Adrenal gland (tissue), 12 donors: ENCODE results near the gene ARFGAP3. TPM values are rescaled to one million over a fixed set of nuclear protein-coding genes. Genes with fewer than 3 reads are reported as not detected.

Source experiments
- DNase-seq, 7 donors: peaks; one replicate each; pipeline ENCODE4 v3.0.0-alpha.2; 2019 to 2020
- H3K27ac ChIP-seq, 5 donors: fragments of 200-600 bp; sonication (generic) in 4 of 5; 1 replicate in 3 of 5; 2 replicates in 2 of 5; pipeline versions ENCODE4 v1.5.1 to v1.8.0; 2016 to 2020; ENCODE audit warnings: mild to moderate bottlenecking in 1 of 5
- H3K27me3 ChIP-seq: fragments of 200-600 bp; 2 replicates; pipeline ENCODE4 v1.8.0; 2021
- H3K36me3 ChIP-seq, 2 donors: fragments of 200-600 bp; replicated peaks in 1 of 2; 1 replicate in 1 of 2; 2 replicates in 1 of 2; pipeline versions ENCODE4 v1.5.1 to v1.8.0; 2018 to 2022
- H3K4me1 ChIP-seq, 2 donors: fragments of 200-600 bp; replicated peaks in 1 of 2; 1 replicate in 1 of 2; 2 replicates in 1 of 2; pipeline versions ENCODE4 v1.5.1 to v1.8.0; 2018 to 2021
- H3K4me3 ChIP-seq, 4 donors: fragments of 200-600 bp; sonication (generic) in 3 of 4; one replicate each; pipeline ENCODE4 v1.5.1; 2016 to 2018
- H3K9me3 ChIP-seq, 3 donors: fragments of 200-600 bp; sonication (generic) in 1 of 3; replicated peaks in 1 of 3; 1 replicate in 2 of 3; 2 replicates in 1 of 3; pipeline versions ENCODE4 v1.5.1 to v1.8.0; 2016 to 2021
- POLR2A ChIP-seq, 2 donors: fragments of 450-650 bp; IDR thresholded peaks; one replicate each; pipeline ENCODE4 v1.6.1; 2017; ENCODE audit warnings: antibody characterized with exemption in 2 of 2, mild to moderate bottlenecking in 2 of 2, moderate library complexity in 1 of 2
- WGBS, 4 donors: extraction: QIAGEN DNeasy Blood & Tissue Kit in 2 of 4; methylation state at CpG; one replicate each; pipeline versions ENCODE4 v1.1.5 to v1.1.7; 2013 to 2017; 5-methylcytosine and 5-hydroxymethylcytosine counted together
- intact Hi-C, 2 donors: fragments of 100-400 bp; cut with DNase I; formaldehyde crosslinking; loops; one replicate each; pipeline versions ENCODE4 v1.14.1 to v1.15.0; 2022 to 2023
- polyA plus RNA-seq, 3 donors: library from polyadenylated mRNA; stranded (reverse); fragments of 200-250 nt in 2 of 3; fragments of 350-450 nt in 1 of 3; fragmentation: Illumina TruSeq in 1 of 3; extraction: RNeasy Lipid Tissue Mini Kit (QIAGEN cat#74804) in 1 of 3; gene quantifications; one replicate each; pipeline ENCODE4 v1.2.3, GENCODE V29; 2013 to 2014
- total RNA-seq, 9 donors: library from RNA; depleted of rRNA in 4 of 9; stranded (reverse); fragments of >200 nt in 4 of 9; fragments of 120-200 nt in 1 of 9; fragmentation: NEBNext Ultra II Directional in 1 of 9; extraction: Animal tissue kit (Norgen Biotek cat#: 25700) in 1 of 9; gene quantifications; one replicate each; pipeline versions ENCODE4 v1.1.0 to v1.2.4, GENCODE V29; 2013 to 2023
- TF ChIP-seq, protein P1 (sequence below), 6 experiments: fragments of 450-650 bp in 4 of 6; fragments of 200-600 bp in 2 of 6; sonication (generic) in 1 of 6; IDR thresholded peaks; 1 replicate in 5 of 6; 2 replicates in 1 of 6; pipeline versions ENCODE4 v1.5.1 to v1.8.0; 2016 to 2021; ENCODE audit warnings: antibody characterized with exemption in 6 of 6, mild to moderate bottlenecking in 2 of 6, moderate library complexity in 1 of 6
- donor health status: healthy with polysubstance abuse.
- donor health status: Bipolar disorder and iron deficiency.
- donor health status: DM: yes; HTN: yes; CAD: no.
- donor health status: DM: no; HTN: no; CAD: no.
- donor health status: DM: no; HTN: no; CAD: no.
- donor health status: DM: yes; HTN: yes; CAD: no.

ARFGAP3 gene
- total and polyA plus RNA-seq, 12 donors, result 48.7 to 268 (median 118) TPM

DNA sequence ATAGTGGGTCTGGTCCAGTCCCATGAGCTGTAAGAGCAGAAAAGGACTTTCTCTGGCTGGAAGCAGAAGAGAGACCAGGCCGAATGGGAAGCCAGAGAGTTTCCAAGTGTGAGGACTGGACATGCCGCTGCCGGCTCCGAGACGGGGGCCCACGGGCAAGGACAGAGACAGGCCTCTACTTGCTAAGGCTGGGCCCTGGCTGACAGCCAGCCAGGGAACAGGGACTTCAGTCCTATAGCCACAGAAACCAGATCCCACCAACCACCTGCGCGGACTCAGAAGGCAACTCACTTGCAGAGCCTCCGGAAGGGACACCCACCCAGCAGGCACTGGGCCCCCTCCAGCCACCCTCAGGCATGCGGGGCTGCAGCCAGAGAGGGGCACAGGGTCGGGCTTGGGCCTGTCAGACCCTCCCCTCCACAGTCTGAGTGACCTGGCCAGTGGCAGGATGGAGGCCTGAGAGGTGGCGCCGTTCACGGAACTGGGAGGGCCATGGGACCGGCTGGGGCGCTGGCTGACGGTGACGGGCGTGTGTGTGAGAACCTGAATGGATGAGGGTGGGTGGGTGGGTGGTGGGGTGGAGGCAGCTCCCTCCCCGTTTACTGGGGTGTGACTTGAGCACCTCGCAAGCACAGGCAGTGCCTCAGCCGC, 88.6 kb downstream of the ARFGAP3 start:
- intact Hi-C loops, result no loop called here
- H3K4me1 ChIP-seq, result peaks cover 13 to 18% of the 10 kb centered on the region in 2 donors
- no peaks in the 10 kb centered on the region for H3K36me3 ChIP-seq
- TF ChIP-seq, protein P1, sequence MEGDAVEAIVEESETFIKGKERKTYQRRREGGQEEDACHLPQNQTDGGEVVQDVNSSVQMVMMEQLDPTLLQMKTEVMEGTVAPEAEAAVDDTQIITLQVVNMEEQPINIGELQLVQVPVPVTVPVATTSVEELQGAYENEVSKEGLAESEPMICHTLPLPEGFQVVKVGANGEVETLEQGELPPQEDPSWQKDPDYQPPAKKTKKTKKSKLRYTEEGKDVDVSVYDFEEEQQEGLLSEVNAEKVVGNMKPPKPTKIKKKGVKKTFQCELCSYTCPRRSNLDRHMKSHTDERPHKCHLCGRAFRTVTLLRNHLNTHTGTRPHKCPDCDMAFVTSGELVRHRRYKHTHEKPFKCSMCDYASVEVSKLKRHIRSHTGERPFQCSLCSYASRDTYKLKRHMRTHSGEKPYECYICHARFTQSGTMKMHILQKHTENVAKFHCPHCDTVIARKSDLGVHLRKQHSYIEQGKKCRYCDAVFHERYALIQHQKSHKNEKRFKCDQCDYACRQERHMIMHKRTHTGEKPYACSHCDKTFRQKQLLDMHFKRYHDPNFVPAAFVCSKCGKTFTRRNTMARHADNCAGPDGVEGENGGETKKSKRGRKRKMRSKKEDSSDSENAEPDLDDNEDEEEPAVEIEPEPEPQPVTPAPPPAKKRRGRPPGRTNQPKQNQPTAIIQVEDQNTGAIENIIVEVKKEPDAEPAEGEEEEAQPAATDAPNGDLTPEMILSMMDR (IDR thresholded peaks at IDR 0.05), result no peak
- no peak for DNase-seq
- WGBS, 4 donors, result 72 to 93% (median 90%) methylated on average over 6 to 22 of the region's 22 CpGs
- no peaks in the 10 kb centered on the region for H3K9me3 ChIP-seq
- H3K27ac ChIP-seq, result no peak overlapping the region
- H3K27me3 ChIP-seq, result no peaks in the 10 kb centered on the region
- no peak overlapping the region for H3K4me3 ChIP-seq

DNA sequence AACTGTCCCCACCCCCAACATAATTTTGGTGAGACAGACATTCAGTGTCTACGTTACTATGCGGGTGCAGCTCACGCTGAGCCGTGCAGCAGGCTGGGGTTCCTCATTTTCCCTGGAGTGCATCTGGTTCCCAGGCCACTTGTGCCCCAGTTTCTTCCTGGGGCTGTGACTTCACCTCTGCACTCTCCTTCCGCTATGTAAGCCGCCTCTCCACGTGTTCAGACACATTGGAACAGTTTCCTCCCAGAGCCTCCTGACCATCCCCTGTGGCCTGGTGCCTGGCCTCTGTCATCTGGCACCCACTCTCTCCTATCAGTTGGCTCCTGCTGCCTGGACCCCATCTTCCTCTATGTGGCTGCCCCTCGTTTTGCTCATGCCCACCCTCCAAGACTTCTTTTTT, 90.2 kb downstream of the ARFGAP3 start:
- no peak overlapping the region for H3K27ac ChIP-seq
- peaks cover 8 to 11% of the 10 kb centered on the region in 2 donors for H3K4me1 ChIP-seq
- no peak for TF ChIP-seq POLR2A (IDR thresholded peaks at IDR 0.05)
- TF ChIP-seq, protein P1 (IDR thresholded peaks at IDR 0.05), result no peak
- no peak for DNase-seq
- 66 to 85% (median 67%) methylated on average over 4 to 8 of the region's 8 CpGs for WGBS, 4 donors
- no peak overlapping the region for H3K4me3 ChIP-seq
- H3K27me3 ChIP-seq, result no peaks in the 10 kb centered on the region
- no peaks in the 10 kb centered on the region for H3K9me3 ChIP-seq
- H3K36me3 ChIP-seq, result no peaks in the 10 kb centered on the region
- intact Hi-C loops, result no loop called here

- WGBS, 4 donors, result 76 to 89% (median 85%) methylated on average over 10 to 11 of the region's 11 CpGs
- no peak for DNase-seq
- no peak overlapping the region for H3K27ac ChIP-seq
- H3K9me3 ChIP-seq, result no peaks in the 10 kb centered on the region
- intact Hi-C loops, result no loop called here
- H3K36me3 ChIP-seq, result no peaks in the 10 kb centered on the region
- H3K27me3 ChIP-seq, result no peaks in the 10 kb centered on the region
- H3K4me1 ChIP-seq, result peaks cover 6 to 8% of the 10 kb centered on the region in 2 donors
- TF ChIP-seq, protein P1 (IDR thresholded peaks at IDR 0.05), result no peak
- no peak for TF ChIP-seq POLR2A (IDR thresholded peaks at IDR 0.05)
- H3K4me3 ChIP-seq, result no peak overlapping the region
These were observed 92.1 kb downstream of the ARFGAP3 start for GRCh38 chr22:42764895-42765363.

DNA sequence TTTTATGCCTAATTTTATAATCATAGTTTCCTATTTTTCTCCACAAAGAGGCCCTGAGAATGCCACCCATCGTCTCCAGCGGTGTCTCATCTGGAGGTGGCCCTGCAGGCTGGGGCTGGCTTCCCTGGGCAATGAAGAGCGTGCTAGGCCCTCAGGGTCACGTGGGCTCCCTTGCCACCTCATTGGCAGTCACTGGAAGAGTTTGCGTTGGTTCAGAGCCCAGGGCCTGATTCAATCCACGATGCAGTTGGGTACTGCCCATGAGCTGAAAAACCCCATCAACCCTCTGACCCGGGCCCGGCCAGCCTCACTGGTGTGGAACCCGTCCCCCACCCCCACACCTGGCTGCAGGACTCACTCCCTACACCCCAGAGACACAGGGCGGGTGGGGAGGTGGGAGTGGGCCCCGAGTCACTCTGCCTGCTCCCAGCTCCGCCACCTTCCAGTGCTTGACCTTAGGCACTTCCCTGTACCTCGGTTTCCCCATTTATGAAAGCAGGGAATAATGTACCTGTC, 93.0 kb downstream of the ARFGAP3 start:
- intact Hi-C loops, result no loop called here
- Histone ChIP-seq H3K27ac (no peak overlapping the region), H3K4me3 (no peak overlapping the region), H3K4me1 (no peaks in the 10 kb centered on the region), H3K9me3 (no peaks in the 10 kb centered on the region), H3K27me3 (no peaks in the 10 kb centered on the region), H3K36me3 (no peaks in the 10 kb centered on the region)
- WGBS, 4 donors, result 68 to 86% (median 81%) methylated on average over 9 to 13 of the region's 13 CpGs
- TF ChIP-seq, protein P1 (IDR thresholded peaks at IDR 0.05), result no peak
- no peak for TF ChIP-seq POLR2A (IDR thresholded peaks at IDR 0.05)
- DNase-seq, result no peak
